ENCODE results near the gene ZNF655.

Gene ZNF655

GRCh38 chr7:99573257-99573656, 14.8 kb downstream of the ZNF655 start:
- Histone ChIP-seq H3K4me1 (ENCODE audit: insufficient read depth, low read length) (no peaks in the 10 kb centered on the region), H3K79me2 (ENCODE audit: insufficient read depth, low read length) (peaks cover 5% of the 10 kb centered on the region; the same call in 1 of the 2 replicates), H3K36me3 (ENCODE audit: insufficient read depth, low read length) (peaks cover 50% of the 10 kb centered on the region), H3K4me2 (ENCODE audit: insufficient read depth, low read length) (no peak overlapping the region), H3K9me3 (ENCODE audit: insufficient read depth, low read length, severe bottlenecking) (no peaks in the 10 kb centered on the region), H2AFZ (ENCODE audit: low read depth, low read length) (no peak overlapping the region), H4K20me1 (ENCODE audit: insufficient read depth, low read length) (no peaks in the 10 kb centered on the region), H3K4me3 (ENCODE audit: low read depth in 1 of 2, low read length in 2 of 2) (no peak overlapping the region), H3K27me3 (ENCODE audit: insufficient read depth, low read length, poor library complexity) (no peaks in the 10 kb centered on the region), H3K9ac (ENCODE audit: low read depth, low read length) (no peak overlapping the region), H3K27ac (ENCODE audit: low read length) (no peak overlapping the region)
- TF ChIP-seq EZH2 (IDR thresholded peaks at IDR 0.05; ENCODE audit: borderline replicate concordance, low read depth, low read length, severe bottlenecking) = no peak
- TF ChIP-seq CTCF (IDR thresholded peaks at IDR 0.05; ENCODE audit: borderline replicate concordance, extremely low read depth, low read length, poor library complexity, severe bottlenecking) = no peak
- DNase-seq = no peak
- no peak for ATAC-seq (ENCODE audit: insufficient read depth, low read depth)

- ATAC-seq (ENCODE audit: insufficient read depth, low read depth) (no peak), DNase-seq (no peak)
- H3K4me1 ChIP-seq (ENCODE audit: insufficient read depth, low read length) = no peaks in the 10 kb centered on the region
- H2AFZ ChIP-seq (ENCODE audit: low read depth, low read length) = no peak overlapping the region
- TF ChIP-seq EZH2 (IDR thresholded peaks at IDR 0.05; ENCODE audit: borderline replicate concordance, low read depth, low read length, severe bottlenecking) (no peak), CTCF (IDR thresholded peaks at IDR 0.05; ENCODE audit: borderline replicate concordance, extremely low read depth, low read length, poor library complexity, severe bottlenecking) (no peak)
- H4K20me1 ChIP-seq (ENCODE audit: insufficient read depth, low read length) = no peaks in the 10 kb centered on the region
- no peaks in the 10 kb centered on the region for H3K9me3 ChIP-seq (ENCODE audit: insufficient read depth, low read length, severe bottlenecking)
- no peaks in the 10 kb centered on the region for H3K79me2 ChIP-seq (ENCODE audit: insufficient read depth, low read length)
- peaks cover 28% of the 10 kb centered on the region for H3K36me3 ChIP-seq (ENCODE audit: insufficient read depth, low read length)
- no peak overlapping the region for H3K4me2 ChIP-seq (ENCODE audit: insufficient read depth, low read length)
- no peaks in the 10 kb centered on the region for H3K27me3 ChIP-seq (ENCODE audit: insufficient read depth, low read length, poor library complexity)
- H3K9ac ChIP-seq (ENCODE audit: low read depth, low read length) = no peak overlapping the region
- no peak overlapping the region for H3K4me3 ChIP-seq (ENCODE audit: low read depth in 1 of 2, low read length in 2 of 2)
- H3K27ac ChIP-seq (ENCODE audit: low read length) = no peak overlapping the region
Measured at GRCh38 chr7:99576251-99576650, 17.8 kb downstream of the ZNF655 start.

- DNase-seq (no peak), ATAC-seq (ENCODE audit: insufficient read depth, low read depth) (no peak)
- Histone ChIP-seq H2AFZ (ENCODE audit: low read depth, low read length) (no peak overlapping the region), H3K27me3 (ENCODE audit: insufficient read depth, low read length, poor library complexity) (no peaks in the 10 kb centered on the region), H3K9me3 (ENCODE audit: insufficient read depth, low read length, severe bottlenecking) (no peaks in the 10 kb centered on the region), H3K4me1 (ENCODE audit: insufficient read depth, low read length) (no peaks in the 10 kb centered on the region), H4K20me1 (ENCODE audit: insufficient read depth, low read length) (no peaks in the 10 kb centered on the region), H3K4me2 (ENCODE audit: insufficient read depth, low read length) (no peak overlapping the region), H3K36me3 (ENCODE audit: insufficient read depth, low read length) (no peaks in the 10 kb centered on the region), H3K27ac (ENCODE audit: low read length) (no peak overlapping the region), H3K4me3 (ENCODE audit: low read depth in 1 of 2, low read length in 2 of 2) (no peak overlapping the region), H3K9ac (ENCODE audit: low read depth, low read length) (no peak overlapping the region), H3K79me2 (ENCODE audit: insufficient read depth, low read length) (no peaks in the 10 kb centered on the region)
- TF ChIP-seq CTCF (IDR thresholded peaks at IDR 0.05; ENCODE audit: borderline replicate concordance, extremely low read depth, low read length, poor library complexity, severe bottlenecking) = no peak
- no peak for TF ChIP-seq EZH2 (IDR thresholded peaks at IDR 0.05; ENCODE audit: borderline replicate concordance, low read depth, low read length, severe bottlenecking)
Measured at GRCh38 chr7:99579281-99579955, 21.0 kb downstream of the ZNF655 start.

Measured in DND-41 (cell line).